Measurements from ENCODE around the gene PLA2G2D.

Gene PLA2G2D

GRCh38 chr1:20109223-20109856 is 10.0 kb downstream of the PLA2G2D start:
- TF ChIP-seq CTCF (IDR thresholded peaks at IDR 0.05; ENCODE audit: low read depth, low read length, missing control alignments), result peak; percentile 37
- H3K4me3 ChIP-seq (ENCODE audit: low read depth, low read length), result no peak overlapping the region
- DNase-seq (ENCODE audit: low read depth), result no peak

- no peak for DNase-seq (ENCODE audit: low read depth)
- H3K4me3 ChIP-seq (ENCODE audit: low read depth, low read length), result no peak overlapping the region
Measured at GRCh38 chr1:20108366-20109123, 10.8 kb downstream of the PLA2G2D start.

GRCh38 chr1:20107796-20108195 is 11.5 kb downstream of the PLA2G2D start:
- no peak for DNase-seq (ENCODE audit: low read depth)
- TF ChIP-seq CTCF (IDR thresholded peaks at IDR 0.05; ENCODE audit: low read depth, low read length, missing control alignments), result no peak
- H3K4me3 ChIP-seq (ENCODE audit: low read depth, low read length), result no peak overlapping the region

More at GRCh38 chr1:20108366-20109123, 10.8 kb downstream of the PLA2G2D start:
- TF ChIP-seq CTCF (IDR thresholded peaks at IDR 0.05; ENCODE audit: low read depth, low read length, missing control alignments), result no peak

GRCh38 chr1:20107351-20107750 is 12.0 kb downstream of the PLA2G2D start:
- no peak for TF ChIP-seq CTCF (IDR thresholded peaks at IDR 0.05; ENCODE audit: low read depth, low read length, missing control alignments)
- H3K4me3 ChIP-seq (ENCODE audit: low read depth, low read length), result no peak overlapping the region

GRCh38 chr1:20105856-20106255 is 13.5 kb downstream of the PLA2G2D start:
- no peak for TF ChIP-seq CTCF (IDR thresholded peaks at IDR 0.05; ENCODE audit: low read depth, low read length, missing control alignments)
- DNase-seq (ENCODE audit: low read depth), result no peak
- no peak overlapping the region for H3K4me3 ChIP-seq (ENCODE audit: low read depth, low read length)

More at GRCh38 chr1:20107351-20107750, 12.0 kb downstream of the PLA2G2D start:
- DNase-seq (ENCODE audit: low read depth), result no peak

GRCh38 chr1:20102875-20103274 is 16.5 kb downstream of the PLA2G2D start:
- DNase-seq (ENCODE audit: low read depth), result no peak
- no peak overlapping the region for H3K4me3 ChIP-seq (ENCODE audit: low read depth, low read length)
- no peak for TF ChIP-seq CTCF (IDR thresholded peaks at IDR 0.05; ENCODE audit: low read depth, low read length, missing control alignments)

Data from GM12864 (cell line).